ENCODE results near the gene WDR70.
"Not testable (repeated sequence)": the region's sequence is repeated elsewhere in the genome, so short reads cannot be mapped to it uniquely, and the experiment has no call there.

Gene WDR70

DNA sequence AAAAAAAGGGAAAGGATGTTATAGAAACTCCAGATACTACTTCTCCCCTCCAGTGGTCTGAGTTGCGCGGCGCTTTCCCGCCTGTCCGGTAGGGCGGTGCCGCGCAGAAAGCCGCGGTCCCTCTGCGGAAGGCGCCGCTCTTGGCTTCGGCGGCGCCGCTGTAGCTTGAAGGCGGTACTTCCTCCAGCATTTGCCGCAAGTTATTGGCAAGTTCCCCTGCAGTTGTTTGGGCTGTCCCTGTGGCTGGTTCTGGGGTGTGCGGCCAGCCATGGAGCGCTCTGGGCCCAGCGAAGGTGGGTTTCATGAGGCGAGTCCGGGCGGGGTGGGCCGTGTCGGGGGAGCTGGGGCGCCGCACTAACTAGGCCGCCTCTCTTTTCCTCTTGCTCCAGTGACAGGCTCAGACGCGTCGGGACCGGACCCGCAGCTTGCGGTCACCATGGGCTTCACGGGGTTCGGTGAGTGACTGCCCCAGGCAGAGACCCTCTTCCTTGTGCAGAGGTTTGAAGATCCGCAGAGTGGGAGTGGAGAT is at the start of gene WDR70:
WDR70 (plus strand) TSS at position 219 of the 529 bp plus-strand sequence; CDS start at position 269, 50 bp downstream.
- DNase-seq, result peak; percentile 65

DNA sequence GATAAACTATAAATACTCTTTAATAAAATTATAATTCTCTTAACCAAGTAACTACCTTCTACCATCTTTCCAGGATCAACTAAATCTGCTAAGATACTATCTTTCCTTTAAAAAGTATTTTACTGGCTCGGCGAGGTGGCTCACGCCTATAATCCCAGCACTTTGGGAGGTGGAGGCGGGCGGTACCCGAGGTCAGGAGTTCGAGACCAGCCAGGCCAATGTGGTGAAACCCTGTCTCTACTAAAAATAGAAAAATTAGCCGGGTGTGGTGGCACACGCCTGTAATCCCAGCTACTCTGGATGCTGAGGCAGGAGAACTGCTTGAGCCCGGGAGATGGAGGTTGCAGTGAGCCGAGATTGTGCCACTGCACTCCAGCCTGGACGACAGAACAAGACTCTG is 44.4 kb upstream of the WDR70 start:
- not testable (repeated sequence) for DNase-seq

- DNase-seq, result not testable (repeated sequence)
Measured at GRCh38 chr5:37342741-37343140, 36.4 kb upstream of the WDR70 start.

DNA sequence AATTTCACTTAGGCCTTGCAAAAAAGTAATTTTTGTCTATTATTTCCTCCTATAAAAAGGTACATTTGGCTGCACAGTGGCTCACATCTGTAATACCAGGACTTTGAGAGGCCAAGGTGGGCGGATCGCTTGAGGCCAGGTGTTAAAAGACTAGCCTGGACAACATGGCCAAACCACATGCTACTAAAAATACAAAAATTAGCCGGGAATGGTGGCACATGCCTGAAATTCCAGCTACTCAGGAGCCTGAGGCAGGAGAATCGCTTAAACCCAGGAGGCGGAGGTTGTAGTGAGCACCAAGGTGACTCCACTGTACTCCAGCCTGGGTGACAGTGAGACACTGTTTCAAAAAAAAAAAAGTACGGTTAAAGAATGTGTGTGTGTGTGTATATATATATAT is 24.0 kb upstream of the WDR70 start:
- no peak for DNase-seq

GRCh38 chr5:37370550-37370863 is 8.6 kb upstream of the WDR70 start:
- DNase-seq, result no peak

DNA sequence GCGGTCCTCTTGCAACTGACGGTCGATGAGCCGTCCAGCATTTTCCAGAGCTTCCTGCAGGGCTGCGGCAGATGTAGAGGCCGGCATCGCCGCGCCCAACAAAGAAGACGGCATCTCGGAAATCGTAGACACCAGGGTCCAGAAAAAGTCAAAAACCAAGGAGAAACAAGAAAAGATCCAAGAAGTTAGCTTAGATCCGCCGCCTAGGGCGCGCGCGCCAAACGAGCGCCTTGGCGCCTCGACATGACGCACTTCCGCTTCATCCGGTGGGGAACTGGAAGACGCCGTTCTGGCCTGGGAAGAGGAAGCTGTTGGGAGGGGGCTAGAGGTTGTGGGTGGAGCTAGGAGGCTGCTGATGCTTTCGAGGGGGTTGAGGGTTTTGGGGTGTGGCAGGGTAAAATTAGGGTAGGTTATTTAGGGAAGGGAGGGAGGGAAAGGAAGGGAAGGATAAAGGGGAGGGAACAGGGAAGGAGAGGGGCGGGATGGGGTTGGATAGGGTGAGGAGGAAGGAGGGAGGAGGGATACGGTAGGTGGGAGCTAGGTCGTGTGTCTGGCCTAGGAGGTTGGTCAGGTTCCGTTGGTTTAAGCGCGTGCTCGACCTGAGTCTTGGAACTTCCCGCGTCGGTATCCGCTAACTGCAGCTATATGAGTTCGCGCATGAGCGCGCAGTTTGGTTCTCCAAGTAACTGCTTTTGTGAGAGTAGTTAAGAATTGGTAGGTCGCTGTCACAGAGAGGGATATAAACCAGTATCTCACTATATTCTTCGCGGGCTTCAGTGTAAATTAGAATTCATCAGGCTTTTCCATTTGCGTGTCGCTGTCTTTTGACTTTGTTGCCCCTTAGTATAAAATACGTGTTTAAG is 8.0 kb upstream of the WDR70 start, which contains the start of gene NUP155:
NUP155 (minus strand) TSS at position 243 of the 863 bp plus-strand sequence; CDS start at position 114, 129 bp downstream.
- peak; percentile 84 for DNase-seq

DNA sequence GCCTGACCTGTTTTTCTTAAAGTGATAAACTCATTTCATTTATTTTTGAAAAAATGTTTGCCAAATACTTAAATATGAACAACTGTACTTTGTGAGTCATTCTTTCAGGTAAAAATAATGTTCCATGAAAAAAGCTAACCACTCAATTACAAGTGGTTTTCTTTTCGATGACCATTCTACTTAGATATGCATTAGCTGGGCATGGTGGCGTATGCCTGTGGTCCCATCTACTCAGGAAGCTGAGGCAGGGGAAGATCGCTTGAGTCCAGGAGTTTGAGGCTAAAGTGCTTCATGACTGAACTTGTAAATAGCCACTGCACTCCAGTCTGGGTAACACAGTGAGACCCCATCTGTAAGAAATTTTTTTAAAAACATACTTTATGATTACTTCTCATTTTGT is 4.0 kb upstream of the WDR70 start:
- DNase-seq, result no peak

DNA sequence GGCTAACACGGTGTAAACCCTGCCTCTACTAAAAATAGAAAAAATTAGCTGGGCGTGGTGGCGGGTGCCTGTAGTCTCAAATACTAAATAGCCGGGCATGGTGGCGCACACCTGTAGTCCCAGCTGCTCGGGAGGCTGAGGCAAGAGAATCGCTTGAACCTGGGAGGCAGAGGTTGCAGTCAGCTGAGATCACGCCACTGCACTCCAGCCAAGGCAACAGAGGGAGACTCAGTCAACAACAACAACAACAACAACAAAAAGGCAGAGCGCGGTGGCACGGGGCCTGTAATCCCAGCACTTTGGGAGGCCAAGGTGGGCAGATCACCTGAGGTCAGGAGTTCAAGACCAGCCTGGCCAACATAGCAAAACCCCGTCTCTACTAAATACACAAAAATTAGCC is 1.1 kb upstream of the WDR70 start:
- DNase-seq, result not testable (repeated sequence)

DNA sequence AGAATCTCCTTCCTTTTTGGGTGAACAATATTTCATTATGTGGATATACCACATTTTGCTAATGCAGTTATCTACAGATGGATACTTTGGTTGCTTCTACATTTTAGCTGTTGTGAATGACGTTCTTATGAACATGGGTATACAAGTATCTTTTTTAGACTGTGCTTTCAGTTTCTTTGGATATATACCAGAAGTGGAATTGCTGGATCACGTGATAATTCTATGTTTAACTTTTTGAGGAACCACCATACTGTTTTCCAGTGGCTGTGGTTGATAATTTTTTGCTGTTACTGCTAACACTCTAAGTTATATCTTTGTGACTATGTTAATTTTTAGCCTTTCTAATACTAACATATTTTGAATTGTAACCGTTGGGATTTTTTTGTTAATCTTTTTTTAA is 12.5 kb downstream of the WDR70 start:
- DNase-seq, result no peak

- no peak for DNase-seq
Measured at GRCh38 chr5:37396352-37396751, 17.2 kb downstream of the WDR70 start.

- DNase-seq, result no peak
Measured at GRCh38 chr5:37400501-37400900, 21.4 kb downstream of the WDR70 start.

DNA sequence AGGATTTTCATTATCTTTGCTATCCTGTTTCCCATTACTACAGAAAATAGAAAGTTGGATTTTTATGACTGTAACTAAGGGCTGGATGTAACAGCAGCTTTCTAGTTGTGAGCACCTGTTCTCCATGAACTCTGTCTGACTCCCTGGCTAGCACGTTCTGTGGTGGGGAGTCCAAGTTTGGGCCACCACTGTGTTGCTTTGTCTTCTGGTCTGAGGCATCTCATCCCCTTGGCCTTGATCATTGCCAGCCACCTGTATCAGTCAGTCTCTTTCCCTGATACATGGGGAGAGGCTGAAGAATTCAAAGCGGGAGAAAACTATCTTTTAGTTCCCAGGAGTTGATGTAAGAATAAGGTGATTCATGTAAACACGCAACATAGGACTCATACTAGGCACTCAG is 33.4 kb downstream of the WDR70 start:
- no peak for DNase-seq

- DNase-seq, result not testable (repeated sequence)
Measured at GRCh38 chr5:37415456-37415855, 36.3 kb downstream of the WDR70 start.

- no peak for DNase-seq
Measured at GRCh38 chr5:37417347-37417746, 38.2 kb downstream of the WDR70 start.

DNA sequence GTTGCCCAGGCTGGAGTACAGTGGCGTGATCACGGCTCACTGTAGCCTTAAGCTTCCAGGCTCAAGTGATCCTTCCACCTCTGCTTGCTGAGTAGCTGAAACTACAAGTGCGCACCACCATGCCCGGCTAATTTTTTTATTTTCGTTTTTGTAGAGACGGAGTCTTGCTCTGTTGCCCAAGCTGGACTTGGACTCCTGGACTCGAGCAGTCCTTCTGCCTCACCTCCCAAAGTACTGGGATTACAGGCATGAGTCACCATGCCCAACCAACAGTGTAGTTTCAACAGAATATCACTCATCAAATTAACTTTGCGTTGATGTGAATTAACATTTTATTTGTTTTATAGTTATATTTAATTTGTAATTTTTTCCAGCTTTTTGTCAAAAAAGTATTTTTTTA is 45.3 kb downstream of the WDR70 start:
- no peak for DNase-seq

- DNase-seq, result no peak
Measured at GRCh38 chr5:37428044-37428443, 48.9 kb downstream of the WDR70 start.

DNA sequence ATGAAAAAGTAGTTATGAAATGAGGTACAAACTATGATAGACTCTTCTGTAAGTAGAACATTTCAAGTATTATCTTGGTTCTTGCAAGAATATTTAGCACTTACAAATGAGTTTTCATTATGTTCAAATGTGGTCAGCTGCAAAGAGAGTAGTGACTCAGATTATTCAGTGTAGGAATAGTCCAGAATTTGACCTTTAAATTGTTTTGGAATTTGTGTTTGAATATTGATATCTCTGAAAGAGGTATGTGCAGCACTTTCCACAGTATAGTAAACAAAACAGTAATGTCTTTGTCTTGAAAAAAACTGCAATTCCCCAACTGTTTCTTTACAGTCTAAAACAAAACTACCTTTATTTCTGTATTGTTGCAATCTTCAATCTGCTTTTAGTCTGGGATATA is 56.1 kb downstream of the WDR70 start:
- no peak for DNase-seq

GRCh38 chr5:37436146-37436934 is 57.2 kb downstream of the WDR70 start:
- DNase-seq, result no peak

GRCh38 chr5:37437711-37438110 is 58.6 kb downstream of the WDR70 start:
- DNase-seq, result no peak

- not testable (repeated sequence) for DNase-seq
Measured at GRCh38 chr5:37445783-37446182, 66.7 kb downstream of the WDR70 start.

GRCh38 chr5:37448941-37449340 is 69.8 kb downstream of the WDR70 start:
- DNase-seq, result no peak

DNA sequence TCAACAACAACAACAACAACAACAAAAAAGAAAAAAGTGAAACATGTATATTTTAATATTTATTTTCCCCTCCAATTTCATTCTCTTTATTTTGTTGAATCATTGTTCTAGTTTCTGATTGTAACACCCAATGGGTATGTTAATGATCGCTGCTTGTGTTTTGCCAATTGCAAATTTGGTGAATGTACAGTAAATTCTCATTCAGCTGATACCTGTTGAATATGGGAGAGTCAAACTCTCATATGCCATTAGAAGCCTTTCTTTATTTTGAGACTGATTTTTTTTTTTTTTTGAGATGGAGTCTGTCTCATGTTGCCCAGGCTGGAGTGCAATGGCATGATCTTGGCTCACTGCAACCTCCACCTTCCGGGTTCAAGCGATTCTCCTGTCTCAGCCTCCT is 72.9 kb downstream of the WDR70 start:
- not testable (repeated sequence) for DNase-seq

- not testable (repeated sequence) for DNase-seq
Measured at GRCh38 chr5:37453252-37453651, 74.1 kb downstream of the WDR70 start.
